HepG2 (cell line): ENCODE data around the gene SLC7A4.

Experiments used
- EZH2 ChIP-seq: conservative IDR thresholded peaks from 2 replicates; pipeline ENCODE4 v1.6.1; 2012; ENCODE audit warnings: mild to moderate bottlenecking, low read depth, low read length, moderate library complexity
- HMG20A ChIP-seq: IDR thresholded peaks from 2 replicates; pipeline ENCODE4 v1.6.1; 2016; ENCODE audit warnings: borderline replicate concordance
- MTA3 ChIP-seq: sonication (generic); formaldehyde crosslinking; IDR thresholded peaks from 2 replicates; pipeline ENCODE4 v1.4.0; 2020; ENCODE audit warnings: missing genetic modification reagents
- TAF1 ChIP-seq: sonication (generic); formaldehyde crosslinking; IDR thresholded peaks from 2 replicates; pipeline ENCODE4 v1.4.0; 2020; ENCODE audit warnings: missing genetic modification reagents
- ZKSCAN8 ChIP-seq: IDR thresholded peaks from 2 replicates; pipeline ENCODE4 v1.6.1; 2016; ENCODE audit warnings: borderline replicate concordance, missing genetic modification reagents, missing compliant biosample characterization

GRCh38 chr22:20994128-20994901 is 38.0 kb downstream of the SLC7A4 start:
- no peak for TF ChIP-seq MTA3 (CRISPR knock-in tag)
- TF ChIP-seq TAF1 (CRISPR knock-in tag): no peak
- TF ChIP-seq HMG20A (CRISPR knock-in tag): no peak
- TF ChIP-seq EZH2: no peak
- no peak for TF ChIP-seq ZKSCAN8 (CRISPR knock-in tag)
